Measurements from ENCODE around the gene FAM174A. TPM values are rescaled to one million over a fixed set of nuclear protein-coding genes. Genes with fewer than 3 reads are reported as not detected.

The FAM174A gene
- total RNA-seq, 2 donors from 2014 or later, result 18.8 to 33.2 TPM

DNA sequence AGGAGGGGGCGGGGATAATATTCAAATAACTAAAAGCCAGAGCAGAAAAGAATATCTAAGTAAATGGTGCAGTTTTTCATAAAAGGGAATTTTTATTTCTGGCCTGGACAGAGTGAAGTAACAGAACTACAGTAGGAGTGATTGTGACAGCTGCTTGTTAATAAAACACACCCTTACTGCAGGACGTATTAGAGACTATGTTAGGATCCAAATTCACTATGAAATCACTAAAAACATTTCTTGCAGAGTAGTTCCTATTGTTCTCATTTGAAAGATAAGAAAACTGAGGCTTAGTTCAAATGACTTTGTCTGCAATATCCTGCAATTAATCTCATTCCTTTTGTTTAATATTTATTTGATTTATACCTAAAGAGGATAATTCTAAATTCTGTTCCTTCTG, 39.5 kb downstream of the FAM174A start:
- peaks cover 4 to 11% of the 10 kb centered on the region in 2 donors for H3K4me1 ChIP-seq (ENCODE audit: control insufficient read depth in 1 of 2, low read depth in 2 of 2)
- ATAC-seq (ENCODE audit: insufficient number of reproducible peaks, low FRiP score, low read depth) (no peak), DNase-seq (ENCODE audit: low spot score) (no peak)
- H3K9me3 ChIP-seq, result no peaks in the 10 kb centered on the region
- TF ChIP-seq, protein P1, sequence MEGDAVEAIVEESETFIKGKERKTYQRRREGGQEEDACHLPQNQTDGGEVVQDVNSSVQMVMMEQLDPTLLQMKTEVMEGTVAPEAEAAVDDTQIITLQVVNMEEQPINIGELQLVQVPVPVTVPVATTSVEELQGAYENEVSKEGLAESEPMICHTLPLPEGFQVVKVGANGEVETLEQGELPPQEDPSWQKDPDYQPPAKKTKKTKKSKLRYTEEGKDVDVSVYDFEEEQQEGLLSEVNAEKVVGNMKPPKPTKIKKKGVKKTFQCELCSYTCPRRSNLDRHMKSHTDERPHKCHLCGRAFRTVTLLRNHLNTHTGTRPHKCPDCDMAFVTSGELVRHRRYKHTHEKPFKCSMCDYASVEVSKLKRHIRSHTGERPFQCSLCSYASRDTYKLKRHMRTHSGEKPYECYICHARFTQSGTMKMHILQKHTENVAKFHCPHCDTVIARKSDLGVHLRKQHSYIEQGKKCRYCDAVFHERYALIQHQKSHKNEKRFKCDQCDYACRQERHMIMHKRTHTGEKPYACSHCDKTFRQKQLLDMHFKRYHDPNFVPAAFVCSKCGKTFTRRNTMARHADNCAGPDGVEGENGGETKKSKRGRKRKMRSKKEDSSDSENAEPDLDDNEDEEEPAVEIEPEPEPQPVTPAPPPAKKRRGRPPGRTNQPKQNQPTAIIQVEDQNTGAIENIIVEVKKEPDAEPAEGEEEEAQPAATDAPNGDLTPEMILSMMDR (IDR thresholded peaks at IDR 0.05), result no peak
- H3K4me3 ChIP-seq, result no peak overlapping the region
- no peaks in the 10 kb centered on the region for H3K36me3 ChIP-seq
- no peak overlapping the region for H3K27ac ChIP-seq
- H3K27me3 ChIP-seq (replicated peaks; ENCODE audit: insufficient read depth), result no peaks in the 10 kb centered on the region

DNA sequence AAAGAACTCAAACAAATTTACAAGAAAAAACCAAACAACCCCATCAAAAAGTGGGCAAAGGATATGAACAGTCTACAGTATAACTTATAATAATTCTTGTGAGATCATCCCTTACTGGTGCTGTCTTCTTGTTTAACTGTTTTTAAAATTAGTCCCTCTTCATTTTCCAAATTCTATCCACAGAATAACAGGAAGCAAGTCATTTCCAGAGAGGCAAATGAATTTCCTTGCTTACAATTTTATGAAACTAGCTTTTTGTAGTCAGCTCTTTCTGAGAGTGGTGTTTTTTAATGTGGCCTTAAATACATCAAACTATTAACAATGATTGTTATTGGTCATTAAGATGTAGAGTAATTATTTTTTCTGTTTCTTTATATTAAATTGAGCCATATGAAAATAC, 40.6 kb downstream of the FAM174A start:
- Histone ChIP-seq H3K27ac (no peak overlapping the region), H3K4me3 (no peak overlapping the region), H3K27me3 (replicated peaks; ENCODE audit: insufficient read depth) (no peaks in the 10 kb centered on the region), H3K9me3 (no peaks in the 10 kb centered on the region), H3K36me3 (no peaks in the 10 kb centered on the region), H3K4me1 (ENCODE audit: control insufficient read depth in 1 of 2, low read depth in 2 of 2) (peaks cover 4 to 11% of the 10 kb centered on the region in 2 donors)
- TF ChIP-seq, protein P1 (IDR thresholded peaks at IDR 0.05), result no peak
- no peak for ATAC-seq (ENCODE audit: insufficient number of reproducible peaks, low FRiP score, low read depth)
- DNase-seq (ENCODE audit: low spot score), result no peak

DNA sequence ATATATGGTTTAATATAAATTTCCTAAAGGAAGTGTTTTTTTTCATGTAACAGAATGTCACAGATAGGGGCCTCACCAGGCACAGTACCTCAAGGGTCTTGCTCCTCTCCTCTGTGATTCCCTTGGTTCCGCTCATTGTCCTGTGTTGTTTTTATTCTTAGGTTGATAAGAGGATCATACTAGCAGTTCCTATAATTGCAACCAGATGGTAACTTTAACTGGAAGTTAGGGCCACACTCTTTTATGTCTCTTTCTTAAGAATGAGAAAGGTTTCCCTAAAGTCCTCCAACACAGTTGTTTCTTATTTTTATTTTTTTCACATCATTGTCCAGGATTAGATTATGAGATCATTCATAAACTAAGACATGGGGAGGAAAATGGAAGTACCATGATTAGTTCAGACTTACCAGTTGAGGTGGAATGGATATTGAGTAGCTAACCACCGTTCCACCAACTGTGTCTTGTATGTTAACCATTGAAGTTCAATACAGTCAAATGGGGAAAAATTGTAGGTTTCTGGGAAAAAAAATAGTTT, 41.1 kb downstream of the FAM174A start:
- no peak for ATAC-seq (ENCODE audit: insufficient number of reproducible peaks, low FRiP score, low read depth)

DNA sequence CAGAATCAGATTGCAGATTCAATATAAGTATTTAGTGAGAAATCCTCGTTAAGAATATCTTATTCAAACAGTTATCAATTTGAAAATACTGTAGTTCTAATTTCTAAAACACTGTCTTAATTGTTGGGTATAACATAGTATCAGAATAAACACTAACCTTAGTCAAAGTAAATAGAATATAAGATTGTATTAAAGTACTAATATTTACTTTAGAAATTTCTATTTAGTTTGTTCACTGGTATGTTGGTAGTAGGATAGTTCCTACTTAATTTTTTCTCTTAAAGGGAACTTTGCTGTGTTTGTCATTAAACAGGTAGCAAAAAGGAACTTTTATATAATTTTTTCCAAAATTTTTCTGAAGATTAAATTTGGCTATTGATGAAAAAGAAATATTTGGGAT, 42.3 kb downstream of the FAM174A start:
- peaks cover 4 to 11% of the 10 kb centered on the region in 2 donors for H3K4me1 ChIP-seq (ENCODE audit: control insufficient read depth in 1 of 2, low read depth in 2 of 2)
- H3K27ac ChIP-seq, result no peak overlapping the region
- no peaks in the 10 kb centered on the region for H3K27me3 ChIP-seq (replicated peaks; ENCODE audit: insufficient read depth)
- TF ChIP-seq, protein P1 (IDR thresholded peaks at IDR 0.05), result no peak
- no peak overlapping the region for H3K4me3 ChIP-seq
- ATAC-seq (ENCODE audit: insufficient number of reproducible peaks, low FRiP score, low read depth), result no peak
- peaks cover 3% of the 10 kb centered on the region for H3K36me3 ChIP-seq
- H3K9me3 ChIP-seq, result no peaks in the 10 kb centered on the region
- no peak for DNase-seq (ENCODE audit: low spot score)

More for the DNA sequence above, 41.1 kb downstream of the FAM174A start:
- H3K4me1 ChIP-seq (ENCODE audit: control insufficient read depth in 1 of 2, low read depth in 2 of 2), result peaks cover 4 to 11% of the 10 kb centered on the region in 2 donors
- no peak overlapping the region for H3K4me3 ChIP-seq
- TF ChIP-seq, protein P1 (IDR thresholded peaks at IDR 0.05), result no peak
- no peak for DNase-seq (ENCODE audit: low spot score)
- H3K9me3 ChIP-seq, result no peaks in the 10 kb centered on the region
- no peaks in the 10 kb centered on the region for H3K27me3 ChIP-seq (replicated peaks; ENCODE audit: insufficient read depth)
- H3K36me3 ChIP-seq, result no peaks in the 10 kb centered on the region
- H3K27ac ChIP-seq, result no peak overlapping the region

DNA sequence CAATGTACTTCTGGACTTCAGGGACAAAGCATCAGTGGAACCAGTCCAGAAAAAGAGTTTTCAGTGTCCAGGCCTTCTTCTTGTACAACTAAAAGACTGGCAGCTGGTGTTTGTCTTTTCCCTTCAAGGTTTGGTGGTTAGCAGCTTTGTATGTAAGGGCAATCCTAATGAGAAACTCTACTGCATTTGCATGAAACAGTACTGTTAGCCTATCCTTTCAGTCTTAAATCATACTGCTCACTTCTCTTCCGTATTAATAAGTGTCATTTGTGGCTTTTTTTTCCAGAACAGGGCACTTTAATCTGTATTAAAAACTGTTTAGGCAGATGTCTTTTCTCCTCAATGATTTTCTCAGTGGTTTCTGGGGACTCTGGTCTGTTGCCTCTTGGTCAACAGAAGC, 48.9 kb downstream of the FAM174A start:
- H3K4me1 ChIP-seq (ENCODE audit: control insufficient read depth in 1 of 2, low read depth in 2 of 2), result no peaks in the 10 kb centered on the region
- DNase-seq (ENCODE audit: low spot score), result no peak
- H3K27me3 ChIP-seq (replicated peaks; ENCODE audit: insufficient read depth), result no peaks in the 10 kb centered on the region

More for the DNA sequence above, 48.9 kb downstream of the FAM174A start:
- Histone ChIP-seq H3K36me3 (peaks cover 3% of the 10 kb centered on the region), H3K27ac (no peak overlapping the region), H3K4me3 (no peak overlapping the region), H3K9me3 (no peaks in the 10 kb centered on the region)
- no peak for ATAC-seq (ENCODE audit: insufficient number of reproducible peaks, low FRiP score, low read depth)
- TF ChIP-seq, protein P1 (IDR thresholded peaks at IDR 0.05), result no peak

All from thoracic aorta (tissue), 2 donors.